Panc1 (cell line): ENCODE measurements around the gene MPL. TPM values are rescaled to one million over a fixed set of nuclear protein-coding genes. Genes with fewer than 3 reads are reported as not detected.

ENCODE experiments used
- ATAC-seq: fragments of 200-7000 bp; cut with Tn5 transposase; 2 replicates; pipeline ENCODE4 v1.9.1; 2020; ENCODE audit warnings: mild to moderate bottlenecking, moderate library complexity
- BruUV-seq: library from RNA; stranded (reverse); fragments of 400-500 nt; replicated peaks from 2 replicates; lab custom pipeline; 2021; lab: Mats Ljungman, UMichigan
- CTCF ChIA-PET: fragments of 300-600 bp; sonication (Branson Sonifier 250); formaldehyde crosslinking; loops from one replicate; lab custom pipeline; 2022; ENCODE audit warnings: antibody characterized with exemption; lab: Charles Lee
- POLR2A ChIA-PET: fragments of 300-600 bp; sonication (Branson Sonifier 250); formaldehyde crosslinking; loops from one replicate; lab custom pipeline; 2022; ENCODE audit warnings: antibody characterized with exemption; lab: Charles Lee
- DNase-seq: peaks from one replicate; pipeline ENCODE4 v3.0.0-alpha.2; 2010; ENCODE audit warnings: low read depth, low spot score
- H3K27ac ChIP-seq: 2 replicates; pipeline ENCODE4 v1.5.1; 2011; ENCODE audit warnings: mild to moderate bottlenecking, low read length, inconsistent platforms
- H3K27me3 ChIP-seq: fragments of 200-500 bp; sonication (Bioruptor generic); 2 replicates; pipeline ENCODE4 v1.6.0; 2014; ENCODE audit warnings: low read length, inconsistent platforms; ENCODE audit not compliant: control insufficient read depth, insufficient read depth
- H3K36me3 ChIP-seq: fragments of 200-500 bp; sonication (Bioruptor generic); 2 replicates; pipeline ENCODE4 v1.5.1; 2014; ENCODE audit warnings: inconsistent platforms, mild to moderate bottlenecking, low read length, moderate library complexity; ENCODE audit not compliant: control insufficient read depth, insufficient read depth
- H3K4me1 ChIP-seq: 2 replicates; pipeline ENCODE4 v1.5.1; 2011; ENCODE audit warnings: inconsistent platforms, mild to moderate bottlenecking, low read length, moderate library complexity; ENCODE audit not compliant: control insufficient read depth, insufficient read depth
- H3K4me3 ChIP-seq, 2 experiments: 2 replicates each; pipeline ENCODE4 v1.5.1; 2011 to 2012; ENCODE audit warnings: low read depth in 2 of 2, low read length in 2 of 2, mild to moderate bottlenecking in 2 of 2, inconsistent platforms in 1 of 2, moderate library complexity in 1 of 2
- H3K9me3 ChIP-seq: fragments of 200-500 bp; sonication (Bioruptor generic); 2 replicates; pipeline ENCODE4 v1.5.1; 2014; ENCODE audit warnings: low read depth, mild to moderate bottlenecking, inconsistent platforms, low read length, moderate library complexity; ENCODE audit not compliant: control insufficient read depth, insufficient read depth
- CTCF ChIP-seq: fragments of 450-650 bp; IDR thresholded peaks from 2 replicates; pipeline ENCODE4 v1.5.1; 2017; ENCODE audit warnings: mild to moderate bottlenecking
- POLR2AphosphoS5 ChIP-seq: IDR thresholded peaks from 2 replicates; pipeline ENCODE4 v1.6.1; 2012; ENCODE audit warnings: mild to moderate bottlenecking, low read depth, low read length, moderate library complexity
- REST ChIP-seq, 2 experiments: IDR thresholded peaks; 2 replicates each; pipeline ENCODE4 v1.6.1; 2011 to 2012; ENCODE audit warnings: low read depth in 2 of 2, control low read depth in 1 of 2, low read length in 1 of 2, mild to moderate bottlenecking in 1 of 2, moderate library complexity in 1 of 2; ENCODE audit not compliant: insufficient read depth in 1 of 2
- SIN3A ChIP-seq: IDR thresholded peaks from 2 replicates; pipeline ENCODE4 v1.6.1; 2012; ENCODE audit warnings: low read depth, mild to moderate bottlenecking, low read length, moderate library complexity, borderline replicate concordance; ENCODE audit not compliant: insufficient read depth
- TCF7L2 ChIP-seq: IDR thresholded peaks from 2 replicates; pipeline ENCODE4 v1.6.1; 2011; ENCODE audit warnings: mild to moderate bottlenecking, low read depth, low read length, inconsistent platforms
- in situ Hi-C: cut with HindIII; loops from 2 replicates; pipeline ENCODE4 v1.10.0; 2016; ENCODE audit warnings: low sequenced_read_pairs, low pct_unique_long_range_greater_than_20kb
- intact Hi-C: fragments of 100-400 bp; cut with micrococcal nuclease; formaldehyde crosslinking; loops from one replicate; pipeline ENCODE4 v1.10.0; 2022; ENCODE audit not compliant: unreplicated experiment
- total RNA-seq: library from RNA; stranded (reverse); gene quantifications from one replicate; pipeline ENCODE4 v1.2.1, GENCODE V29; 2021; ENCODE audit not compliant: unreplicated experiment

Gene MPL
- total RNA-seq, 1 experiment from 2014 or later = not detected

- ATAC-seq (no peak), DNase-seq (no peak)
- Histone ChIP-seq H3K4me3 (no peak overlapping the region), H3K27ac (no peak overlapping the region), H3K36me3 (no peaks in the 10 kb centered on the region), H3K4me1 (no peaks in the 10 kb centered on the region), H3K27me3 (no peaks in the 10 kb centered on the region), H3K9me3 (no peaks in the 10 kb centered on the region)
- in situ Hi-C loops (no loop called here), intact Hi-C loops (no loop called here)
- no TSS peak for BruUV-seq
- TF ChIP-seq REST (IDR thresholded peaks at IDR 0.05; ENCODE audit: insufficient read depth in 1 of 2, low read depth in 2 of 2, low read length in 1 of 2) = no peak
- no peak for TF ChIP-seq CTCF
- TF ChIP-seq TCF7L2 = no peak
- TF ChIP-seq SIN3A = no peak
- no peak for TF ChIP-seq POLR2AphosphoS5
- POLR2A ChIA-PET = no interaction called here
- CTCF ChIA-PET = no interaction called here
These were observed 17.9 kb upstream of the MPL start for GRCh38 chr1:43319766-43320165.

- Histone ChIP-seq H3K9me3 (no peaks in the 10 kb centered on the region), H3K27ac (no peak overlapping the region), H3K36me3 (no peaks in the 10 kb centered on the region), H3K4me3 (no peak overlapping the region), H3K27me3 (no peaks in the 10 kb centered on the region), H3K4me1 (no peaks in the 10 kb centered on the region)
- no TSS peak for BruUV-seq
- DNase-seq = no peak
- no peak for TF ChIP-seq TCF7L2
- intact Hi-C loops (no loop called here), in situ Hi-C loops (no loop called here)
- CTCF ChIA-PET = no interaction called here
- no peak for ATAC-seq
- POLR2A ChIA-PET = interaction anchor here (0.6 to 1.3 kb wide), 3 partner anchors 15 to 761 kb away, joined by 4 to 8 read pairs (median 5); no protein-coding TSS in a partner anchor
These were observed 16.2 kb upstream of the MPL start for GRCh38 chr1:43321331-43321891.

GRCh38 chr1:43322506-43322905 is 15.1 kb upstream of the MPL start:
- H3K27me3 ChIP-seq = no peaks in the 10 kb centered on the region
- no peak overlapping the region for H3K27ac ChIP-seq
- no peak overlapping the region for H3K4me3 ChIP-seq
- CTCF ChIA-PET = no interaction called here
- no peaks in the 10 kb centered on the region for H3K36me3 ChIP-seq
- intact Hi-C loops (no loop called here), in situ Hi-C loops (no loop called here)
- no TSS peak for BruUV-seq
- DNase-seq = no peak
- POLR2A ChIA-PET = no interaction called here
- no peaks in the 10 kb centered on the region for H3K4me1 ChIP-seq
- no peak for ATAC-seq
- no peak for TF ChIP-seq TCF7L2
- TF ChIP-seq POLR2AphosphoS5 = no peak
- TF ChIP-seq REST (IDR thresholded peaks at IDR 0.05; ENCODE audit: insufficient read depth in 1 of 2, low read depth in 2 of 2, low read length in 1 of 2) = no peak
- no peak for TF ChIP-seq SIN3A
- no peak for TF ChIP-seq CTCF
- no peaks in the 10 kb centered on the region for H3K9me3 ChIP-seq
